Common myeloid progenitor, CD34-positive (primary cell): ENCODE results near the gene DLG5.

ENCODE experiments used
- CTCF ChIA-PET: fragments of 350-600 bp; sonication (Branson Sonifier 250); formaldehyde crosslinking; loops from one replicate; lab custom pipeline; 2021; ENCODE audit warnings: antibody characterized with exemption; lab: Charles Lee
- POLR2A ChIA-PET: fragments of 350-600 bp; sonication (Branson Sonifier 250); formaldehyde crosslinking; loops from one replicate; lab custom pipeline; 2021; ENCODE audit warnings: antibody characterized with exemption; lab: Charles Lee
- DNase-seq, 3 donors: peaks; one replicate each; pipeline versions ENCODE4 v3.0.0 to v3.0.0-alpha.2; 2013
- H3K27ac ChIP-seq, 2 experiments: 1 replicate in 1 of 2; 2 replicates in 1 of 2; pipeline ENCODE4 v1.7.0; 2013; ENCODE audit warnings: inconsistent platforms in 2 of 2, low read length in 2 of 2, mild to moderate bottlenecking in 2 of 2, low read depth in 1 of 2, moderate library complexity in 1 of 2; ENCODE audit not compliant: severe bottlenecking in 2 of 2, insufficient read depth in 1 of 2, poor library complexity in 1 of 2
- H3K27me3 ChIP-seq, 5 experiments: replicated peaks in 2 of 5; 1 replicate in 3 of 5; 2 replicates in 2 of 5; pipeline versions ENCODE4 v1.6.1 to v1.7.0; 2013; ENCODE audit warnings: low read length in 4 of 5, mild to moderate bottlenecking in 2 of 5, moderate library complexity in 2 of 5, inconsistent platforms in 1 of 5; ENCODE audit not compliant: insufficient read depth in 5 of 5, control insufficient read depth in 4 of 5
- H3K36me3 ChIP-seq, 4 experiments: 1 replicate in 2 of 4; 2 replicates in 2 of 4; pipeline versions ENCODE4 v1.6.1 to v1.7.0; 2013; ENCODE audit warnings: low read length in 3 of 4, control low read depth in 1 of 4, mild to moderate bottlenecking in 1 of 4; ENCODE audit not compliant: control insufficient read depth in 4 of 4, insufficient read depth in 4 of 4
- H3K4me1 ChIP-seq, 4 experiments: 1 replicate in 3 of 4; 2 replicates in 1 of 4; pipeline versions ENCODE4 v1.6.1 to v1.7.1; 2013; ENCODE audit warnings: low read length in 3 of 4, mild to moderate bottlenecking in 3 of 4, control low read depth in 1 of 4, inconsistent platforms in 1 of 4, moderate library complexity in 1 of 4; ENCODE audit not compliant: control insufficient read depth in 4 of 4, insufficient read depth in 4 of 4; ENCODE audit errors: control extremely low read depth in 1 of 4
- H3K4me3 ChIP-seq, 7 experiments: 1 replicate in 4 of 7; 2 replicates in 3 of 7; pipeline versions ENCODE4 v1.5.1 to v1.7.0; 2013; ENCODE audit warnings: mild to moderate bottlenecking in 7 of 7, low read length in 6 of 7, moderate library complexity in 6 of 7, inconsistent platforms in 2 of 7, low read depth in 2 of 7, control low read depth in 1 of 7; ENCODE audit not compliant: insufficient read depth in 4 of 7, control insufficient read depth in 1 of 7; ENCODE audit errors: extremely low read depth in 1 of 7
- H3K9me3 ChIP-seq, 5 experiments: 1 replicate in 4 of 5; 2 replicates in 1 of 5; pipeline versions ENCODE4 v1.6.1 to v1.7.1; 2013; ENCODE audit warnings: low read length in 4 of 5, mild to moderate bottlenecking in 2 of 5, inconsistent platforms in 1 of 5, low read depth in 1 of 5, moderate library complexity in 1 of 5; ENCODE audit not compliant: control insufficient read depth in 4 of 5, insufficient read depth in 2 of 5; ENCODE audit errors: control extremely low read depth in 1 of 5
- WGBS: methylation state at CpG from one replicate; pipeline ENCODE4 v1.1.5; 2013; ENCODE audit not compliant: insufficient coverage; 5-methylcytosine and 5-hydroxymethylcytosine counted together

DLG5 gene

GRCh38 chr10:77791506-77791905 lies 135.0 kb downstream of the DLG5 start:
- H3K36me3 ChIP-seq, result peaks cover 0 to 24% (median 8%) of the 10 kb centered on the region in 4 experiments
- CTCF ChIA-PET, result no interaction called here

GRCh38 chr10:77789861-77790260 lies 136.7 kb downstream of the DLG5 start:
- H3K9me3 ChIP-seq, result peaks cover 0 to 3% (median 0%) of the 10 kb centered on the region in 5 experiments
- no peak overlapping the region for H3K4me3 ChIP-seq
- 98% methylated on average over 5 of the region's 7 CpGs for WGBS
- ChIA-PET POLR2A (no interaction called here), CTCF (no interaction called here)
- H3K36me3 ChIP-seq, result peaks cover 0 to 18% (median 7%) of the 10 kb centered on the region in 4 experiments
- H3K27me3 ChIP-seq, result no peaks in the 10 kb centered on the region
- no peak for DNase-seq
- H3K4me1 ChIP-seq, result peaks cover 0 to 5% (median 2%) of the 10 kb centered on the region in 4 experiments
- no peak overlapping the region for H3K27ac ChIP-seq

More at GRCh38 chr10:77791506-77791905, 135.0 kb downstream of the DLG5 start:
- 91% methylated on average over 7 of the region's 7 CpGs for WGBS
- POLR2A ChIA-PET, result interaction anchor here (0.6 kb wide), 1 partner anchor 210 kb away, joined by 4 read pairs; no protein-coding TSS in a partner anchor
- H3K4me3 ChIP-seq, result no peak overlapping the region
- no peak overlapping the region for H3K27ac ChIP-seq
- no peaks in the 10 kb centered on the region for H3K9me3 ChIP-seq
- DNase-seq, result no peak
- no peaks in the 10 kb centered on the region for H3K27me3 ChIP-seq
- H3K4me1 ChIP-seq, result peaks cover 0 to 5% (median 2%) of the 10 kb centered on the region in 4 experiments

- CTCF ChIA-PET, result interaction anchor here (1.4 kb wide), 1 partner anchor 186 kb away, joined by 3 read pairs; no protein-coding TSS in a partner anchor
- no peak overlapping the region for H3K27ac ChIP-seq
These were observed 137.5 kb downstream of the DLG5 start for GRCh38 chr10:77789016-77789415.

GRCh38 chr10:77788496-77789010 lies 138.0 kb downstream of the DLG5 start:
- CTCF ChIA-PET, result interaction anchor here (1.4 kb wide), 1 partner anchor 186 kb away, joined by 3 read pairs; no protein-coding TSS in a partner anchor
- Histone ChIP-seq H3K4me1 (peaks cover 0 to 5% (median 2%) of the 10 kb centered on the region in 4 experiments), H3K9me3 (peaks cover 0 to 3% (median 0%) of the 10 kb centered on the region in 5 experiments), H3K36me3 (peaks cover 0 to 13% (median 5%) of the 10 kb centered on the region in 4 experiments), H3K4me3 (no peak overlapping the region), H3K27me3 (no peaks in the 10 kb centered on the region), H3K27ac (no peak overlapping the region)
- DNase-seq, result no peak
- POLR2A ChIA-PET, result no interaction called here
- 98% methylated on average over 11 of the region's 11 CpGs for WGBS

More at GRCh38 chr10:77789016-77789415, 137.5 kb downstream of the DLG5 start:
- Histone ChIP-seq H3K4me1 (peaks cover 0 to 5% (median 2%) of the 10 kb centered on the region in 4 experiments), H3K9me3 (peaks cover 0 to 3% (median 0%) of the 10 kb centered on the region in 5 experiments), H3K27me3 (no peaks in the 10 kb centered on the region), H3K36me3 (peaks cover 0 to 15% (median 5%) of the 10 kb centered on the region in 4 experiments), H3K4me3 (no peak overlapping the region)
- DNase-seq, result no peak
- WGBS, result 94% methylated on average over 3 of the region's 5 CpGs
- POLR2A ChIA-PET, result no interaction called here

GRCh38 chr10:77787440-77787839 lies 139.1 kb downstream of the DLG5 start:
- POLR2A ChIA-PET, result no interaction called here
- peaks cover 0 to 5% (median 2%) of the 10 kb centered on the region in 4 experiments for H3K4me1 ChIP-seq
- peaks cover 0 to 6% (median 3%) of the 10 kb centered on the region in 4 experiments for H3K36me3 ChIP-seq
- H3K27me3 ChIP-seq, result no peaks in the 10 kb centered on the region
- no peak for DNase-seq
- peaks cover 0 to 3% (median 0%) of the 10 kb centered on the region in 5 experiments for H3K9me3 ChIP-seq
- no peak overlapping the region for H3K4me3 ChIP-seq
- WGBS, result 88% methylated on average over 8 of the region's 12 CpGs
- H3K27ac ChIP-seq, result no peak overlapping the region
- CTCF ChIA-PET, result no interaction called here

GRCh38 chr10:77784856-77785255 lies 141.7 kb downstream of the DLG5 start:
- no peak for DNase-seq
- Histone ChIP-seq H3K27me3 (no peaks in the 10 kb centered on the region), H3K27ac (no peak overlapping the region), H3K36me3 (peaks cover 0 to 2% (median 0%) of the 10 kb centered on the region in 4 experiments), H3K4me1 (peaks cover 0 to under 1% (median 0%) of the 10 kb centered on the region in 4 experiments), H3K4me3 (no peak overlapping the region), H3K9me3 (peaks cover 0 to 10% (median 0%) of the 10 kb centered on the region in 5 experiments)
- ChIA-PET CTCF (no interaction called here), POLR2A (no interaction called here)
- 93% methylated on average over 3 of the region's 4 CpGs for WGBS

GRCh38 chr10:77782328-77783061 lies 144.1 kb downstream of the DLG5 start:
- H3K4me1 ChIP-seq, result no peaks in the 10 kb centered on the region
- no peaks in the 10 kb centered on the region for H3K27me3 ChIP-seq
- H3K27ac ChIP-seq, result no peak overlapping the region
- DNase-seq, result no peak
- POLR2A ChIA-PET, result no interaction called here
- H3K4me3 ChIP-seq, result no peak overlapping the region
- no peaks in the 10 kb centered on the region for H3K36me3 ChIP-seq
- H3K9me3 ChIP-seq, result peaks cover 0 to 11% (median 4%) of the 10 kb centered on the region in 5 experiments
- 97% methylated on average over 7 of the region's 8 CpGs for WGBS
- CTCF ChIA-PET, result no interaction called here
